ENCODE results near the gene SLC10A6.

The SLC10A6 gene

DNA sequence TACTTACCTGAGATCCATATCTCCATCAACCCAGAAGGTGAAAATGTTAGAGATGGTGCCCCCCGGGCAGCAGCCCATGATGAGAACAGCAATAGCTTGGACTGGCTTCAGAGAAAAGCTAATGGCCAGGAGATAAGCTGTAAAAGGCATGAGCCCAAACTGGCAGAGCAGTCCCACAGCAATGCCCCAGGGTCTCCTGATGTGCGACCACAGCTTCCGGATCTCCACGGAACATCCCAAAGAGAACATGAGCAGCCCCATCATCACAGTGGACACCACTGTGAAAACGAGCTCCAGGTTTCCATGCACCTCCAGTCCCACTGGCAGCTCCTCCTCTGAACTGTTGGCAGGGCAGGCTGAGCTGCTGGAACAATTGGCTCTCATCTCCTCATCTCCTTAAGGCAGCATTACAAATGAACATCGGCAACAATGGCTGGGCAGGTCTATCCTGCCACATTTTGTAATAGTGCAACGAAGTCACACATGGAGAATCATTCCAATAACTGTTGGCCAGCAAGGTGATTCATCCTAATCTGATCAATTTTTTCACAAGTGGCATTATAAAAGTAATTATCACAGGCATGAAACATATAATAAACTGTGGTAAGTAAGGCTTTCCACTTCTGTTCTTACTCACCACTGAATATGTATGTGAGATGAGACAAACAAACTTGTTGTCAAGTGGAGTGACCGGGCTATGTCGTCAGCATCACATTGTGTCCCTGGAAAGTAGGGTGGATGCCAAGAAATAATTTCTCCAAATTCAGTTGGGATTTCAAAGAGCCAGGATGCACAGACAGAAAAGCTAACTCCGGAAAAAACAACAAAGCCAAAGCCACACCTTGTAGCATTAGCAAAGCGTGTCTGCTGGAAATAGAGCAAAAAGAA, at the start of gene SLC10A6:
SLC10A6 (minus strand) TSS at position 653 of the 888 bp plus-strand sequence; CDS start at position 384, 269 bp downstream.
- no peak within 1 kb of the TSS for H3K4me2 ChIP-seq (ENCODE audit: low read depth, low read length, poor library complexity, severe bottlenecking)
- no peak within 1 kb of the TSS for H2AFZ ChIP-seq (ENCODE audit: low read length)
- no peaks in the 10 kb centered on the region for H3K4me1 ChIP-seq (ENCODE audit: insufficient read depth, low read length, poor library complexity, severe bottlenecking)
- H3K9me3 ChIP-seq (ENCODE audit: insufficient read depth, low read depth, low read length): no peaks in the 10 kb centered on the region
- TF ChIP-seq EZH2phosphoT487 (IDR thresholded peaks at IDR 0.05; ENCODE audit: borderline replicate concordance): no peak
- TF ChIP-seq, protein P1, sequence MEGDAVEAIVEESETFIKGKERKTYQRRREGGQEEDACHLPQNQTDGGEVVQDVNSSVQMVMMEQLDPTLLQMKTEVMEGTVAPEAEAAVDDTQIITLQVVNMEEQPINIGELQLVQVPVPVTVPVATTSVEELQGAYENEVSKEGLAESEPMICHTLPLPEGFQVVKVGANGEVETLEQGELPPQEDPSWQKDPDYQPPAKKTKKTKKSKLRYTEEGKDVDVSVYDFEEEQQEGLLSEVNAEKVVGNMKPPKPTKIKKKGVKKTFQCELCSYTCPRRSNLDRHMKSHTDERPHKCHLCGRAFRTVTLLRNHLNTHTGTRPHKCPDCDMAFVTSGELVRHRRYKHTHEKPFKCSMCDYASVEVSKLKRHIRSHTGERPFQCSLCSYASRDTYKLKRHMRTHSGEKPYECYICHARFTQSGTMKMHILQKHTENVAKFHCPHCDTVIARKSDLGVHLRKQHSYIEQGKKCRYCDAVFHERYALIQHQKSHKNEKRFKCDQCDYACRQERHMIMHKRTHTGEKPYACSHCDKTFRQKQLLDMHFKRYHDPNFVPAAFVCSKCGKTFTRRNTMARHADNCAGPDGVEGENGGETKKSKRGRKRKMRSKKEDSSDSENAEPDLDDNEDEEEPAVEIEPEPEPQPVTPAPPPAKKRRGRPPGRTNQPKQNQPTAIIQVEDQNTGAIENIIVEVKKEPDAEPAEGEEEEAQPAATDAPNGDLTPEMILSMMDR (conservative IDR thresholded peaks at IDR 0.05; ENCODE audit: low read length): no peak
- H3F3A ChIP-seq (ENCODE audit: low read depth): no peaks in the 10 kb centered on the region
- H3K79me2 ChIP-seq (ENCODE audit: insufficient read depth, low read length): no peaks in the 10 kb centered on the region
- no peaks in the 10 kb centered on the region for H4K20me1 ChIP-seq (ENCODE audit: insufficient read depth, low read length, poor library complexity, severe bottlenecking)
- H3K36me3 ChIP-seq (ENCODE audit: insufficient read depth, low read length): no peaks in the 10 kb centered on the region
- no peaks in the 10 kb centered on the region for H3K27me3 ChIP-seq (ENCODE audit: insufficient read depth, low read length, poor library complexity, severe bottlenecking)
- H3K4me3 ChIP-seq (ENCODE audit: low read length, poor library complexity, severe bottlenecking): no peak within 1 kb of the TSS
- H3K9ac ChIP-seq (ENCODE audit: low read depth, low read length, poor library complexity, severe bottlenecking): no peak within 1 kb of the TSS
- no peaks in the 10 kb centered on the region for H3K9me2 ChIP-seq (replicated peaks; ENCODE audit: low read depth, low read length)

GRCh38 chr4:86898562-86898961, 49.4 kb upstream of the SLC10A6 start:
- H3K9ac ChIP-seq (ENCODE audit: low read depth, low read length, poor library complexity, severe bottlenecking): no peak overlapping the region
- no peak overlapping the region for H3K4me3 ChIP-seq (ENCODE audit: low read length, poor library complexity, severe bottlenecking)
- H3K4me1 ChIP-seq (ENCODE audit: insufficient read depth, low read length, poor library complexity, severe bottlenecking): no peaks in the 10 kb centered on the region
- no peaks in the 10 kb centered on the region for H4K20me1 ChIP-seq (ENCODE audit: insufficient read depth, low read length, poor library complexity, severe bottlenecking)
- H3K79me2 ChIP-seq (ENCODE audit: insufficient read depth, low read length): no peaks in the 10 kb centered on the region
- no peaks in the 10 kb centered on the region for H3K36me3 ChIP-seq (ENCODE audit: insufficient read depth, low read length)
- no peak overlapping the region for H2AFZ ChIP-seq (ENCODE audit: low read length)
- TF ChIP-seq, protein P1 (conservative IDR thresholded peaks at IDR 0.05; ENCODE audit: low read length): 0 out of 2 replicates have a peak, but pooled peaks have one; percentile 29
- TF ChIP-seq EZH2phosphoT487 (IDR thresholded peaks at IDR 0.05; ENCODE audit: borderline replicate concordance): no peak
- H3K9me2 ChIP-seq (replicated peaks; ENCODE audit: low read depth, low read length): no peaks in the 10 kb centered on the region
- no peaks in the 10 kb centered on the region for H3F3A ChIP-seq (ENCODE audit: low read depth)
- H3K9me3 ChIP-seq (ENCODE audit: insufficient read depth, low read depth, low read length): no peaks in the 10 kb centered on the region
- no peak overlapping the region for H3K4me2 ChIP-seq (ENCODE audit: low read depth, low read length, poor library complexity, severe bottlenecking)
- no peaks in the 10 kb centered on the region for H3K27me3 ChIP-seq (ENCODE audit: insufficient read depth, low read length, poor library complexity, severe bottlenecking)

DNA sequence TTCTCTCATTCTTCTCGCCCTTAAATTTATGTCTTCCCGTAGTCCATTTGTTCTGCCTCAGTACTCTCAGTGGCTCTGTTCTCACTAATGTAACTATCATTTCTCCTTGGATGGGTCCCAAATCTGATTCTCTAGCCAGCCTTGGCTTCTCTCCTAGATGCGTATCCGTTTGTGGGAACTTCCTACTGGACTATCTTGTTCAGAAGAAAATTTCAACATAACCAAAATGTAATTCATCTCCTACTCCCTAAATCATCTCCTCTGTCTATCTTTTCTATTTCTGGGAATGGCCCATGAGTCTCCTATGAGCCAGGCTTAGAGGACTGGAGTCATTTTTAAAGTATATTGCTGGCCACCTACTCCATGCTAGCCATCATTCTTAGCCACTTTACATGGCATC, 47.4 kb upstream of the SLC10A6 start:
- no peaks in the 10 kb centered on the region for H3F3A ChIP-seq (ENCODE audit: low read depth)
- H3K9ac ChIP-seq (ENCODE audit: low read depth, low read length, poor library complexity, severe bottlenecking): no peak overlapping the region
- H3K9me2 ChIP-seq (replicated peaks; ENCODE audit: low read depth, low read length): no peaks in the 10 kb centered on the region
- H4K20me1 ChIP-seq (ENCODE audit: insufficient read depth, low read length, poor library complexity, severe bottlenecking): no peaks in the 10 kb centered on the region
- H3K4me3 ChIP-seq (ENCODE audit: low read length, poor library complexity, severe bottlenecking): no peak overlapping the region
- no peaks in the 10 kb centered on the region for H3K79me2 ChIP-seq (ENCODE audit: insufficient read depth, low read length)
- no peaks in the 10 kb centered on the region for H3K27me3 ChIP-seq (ENCODE audit: insufficient read depth, low read length, poor library complexity, severe bottlenecking)
- H3K9me3 ChIP-seq (ENCODE audit: insufficient read depth, low read depth, low read length): no peaks in the 10 kb centered on the region
- no peak overlapping the region for H2AFZ ChIP-seq (ENCODE audit: low read length)
- TF ChIP-seq EZH2phosphoT487 (IDR thresholded peaks at IDR 0.05; ENCODE audit: borderline replicate concordance): no peak
- H3K4me2 ChIP-seq (ENCODE audit: low read depth, low read length, poor library complexity, severe bottlenecking): no peak overlapping the region
- no peaks in the 10 kb centered on the region for H3K36me3 ChIP-seq (ENCODE audit: insufficient read depth, low read length)
- H3K4me1 ChIP-seq (ENCODE audit: insufficient read depth, low read length, poor library complexity, severe bottlenecking): peaks cover 11% of the 10 kb centered on the region
